Measurements from ENCODE around the gene TTF1.

DNA sequence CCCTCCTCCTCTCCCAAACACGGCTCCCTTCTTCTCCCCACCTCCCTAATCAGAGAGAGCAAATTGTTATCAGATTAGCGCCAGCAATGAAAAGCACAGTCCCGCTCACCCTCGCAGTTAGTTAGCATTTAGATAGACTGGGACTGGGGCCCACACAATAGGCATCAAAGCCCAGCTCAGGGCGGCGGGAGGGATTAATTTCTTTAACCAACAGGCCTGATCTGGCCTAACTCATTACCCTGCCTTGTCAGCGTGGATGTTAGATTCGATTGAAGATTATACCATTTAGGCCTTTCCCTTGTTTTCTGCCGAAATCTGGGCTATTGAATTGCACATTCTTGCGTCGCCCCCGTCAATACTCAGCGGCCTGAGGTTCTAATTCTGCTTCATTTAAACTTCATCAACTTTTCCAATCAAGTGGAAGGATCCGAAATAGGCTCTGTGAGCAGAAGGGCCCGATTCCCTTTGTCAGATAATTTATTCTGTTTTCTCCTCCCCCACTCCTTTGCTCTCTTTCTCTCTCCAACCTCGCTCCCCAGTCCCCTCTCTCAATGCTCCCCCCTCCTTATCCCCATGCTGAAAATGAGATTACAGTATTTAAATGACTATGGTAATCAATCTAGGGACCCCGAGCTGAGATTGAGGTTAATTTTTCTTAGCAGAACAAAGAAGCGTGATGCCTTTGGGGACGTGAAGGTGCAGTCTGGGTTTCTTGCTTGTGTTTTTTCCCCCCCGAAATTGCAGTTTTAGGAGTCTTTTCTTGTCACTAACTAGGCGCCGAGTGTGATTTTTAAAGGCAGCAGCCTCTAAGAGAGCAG, 18.4 kb upstream of the TTF1 start:
- TF ChIP-seq, protein P1, sequence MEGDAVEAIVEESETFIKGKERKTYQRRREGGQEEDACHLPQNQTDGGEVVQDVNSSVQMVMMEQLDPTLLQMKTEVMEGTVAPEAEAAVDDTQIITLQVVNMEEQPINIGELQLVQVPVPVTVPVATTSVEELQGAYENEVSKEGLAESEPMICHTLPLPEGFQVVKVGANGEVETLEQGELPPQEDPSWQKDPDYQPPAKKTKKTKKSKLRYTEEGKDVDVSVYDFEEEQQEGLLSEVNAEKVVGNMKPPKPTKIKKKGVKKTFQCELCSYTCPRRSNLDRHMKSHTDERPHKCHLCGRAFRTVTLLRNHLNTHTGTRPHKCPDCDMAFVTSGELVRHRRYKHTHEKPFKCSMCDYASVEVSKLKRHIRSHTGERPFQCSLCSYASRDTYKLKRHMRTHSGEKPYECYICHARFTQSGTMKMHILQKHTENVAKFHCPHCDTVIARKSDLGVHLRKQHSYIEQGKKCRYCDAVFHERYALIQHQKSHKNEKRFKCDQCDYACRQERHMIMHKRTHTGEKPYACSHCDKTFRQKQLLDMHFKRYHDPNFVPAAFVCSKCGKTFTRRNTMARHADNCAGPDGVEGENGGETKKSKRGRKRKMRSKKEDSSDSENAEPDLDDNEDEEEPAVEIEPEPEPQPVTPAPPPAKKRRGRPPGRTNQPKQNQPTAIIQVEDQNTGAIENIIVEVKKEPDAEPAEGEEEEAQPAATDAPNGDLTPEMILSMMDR (IDR thresholded peaks at IDR 0.05) = no peak
- no peak for TF ChIP-seq POLR2A (IDR thresholded peaks at IDR 0.05)

All from lower leg skin (tissue), 3 donors.